GM12865 (cell line): ENCODE measurements around the gene SUSD6.
"Not testable (repeated sequence)": the region's sequence is repeated elsewhere in the genome, so short reads cannot be mapped to it uniquely, and the experiment has no call there.

Experiments used
- DNase-seq: peaks from one replicate; pipeline ENCODE4 v3.0.0; 2010; ENCODE audit warnings: low read depth
- H3K4me3 ChIP-seq: 2 replicates; pipeline ENCODE4 v1.5.1; 2011; ENCODE audit warnings: mild to moderate bottlenecking, low read depth, low read length, control low read depth
- CTCF ChIP-seq: IDR thresholded peaks from 2 replicates; pipeline ENCODE4 v1.5.1; 2011; ENCODE audit warnings: low read length, control low read depth, low read depth, inconsistent platforms; ENCODE audit not compliant: insufficient read depth; ENCODE audit errors: missing control alignments

The SUSD6 gene

DNA sequence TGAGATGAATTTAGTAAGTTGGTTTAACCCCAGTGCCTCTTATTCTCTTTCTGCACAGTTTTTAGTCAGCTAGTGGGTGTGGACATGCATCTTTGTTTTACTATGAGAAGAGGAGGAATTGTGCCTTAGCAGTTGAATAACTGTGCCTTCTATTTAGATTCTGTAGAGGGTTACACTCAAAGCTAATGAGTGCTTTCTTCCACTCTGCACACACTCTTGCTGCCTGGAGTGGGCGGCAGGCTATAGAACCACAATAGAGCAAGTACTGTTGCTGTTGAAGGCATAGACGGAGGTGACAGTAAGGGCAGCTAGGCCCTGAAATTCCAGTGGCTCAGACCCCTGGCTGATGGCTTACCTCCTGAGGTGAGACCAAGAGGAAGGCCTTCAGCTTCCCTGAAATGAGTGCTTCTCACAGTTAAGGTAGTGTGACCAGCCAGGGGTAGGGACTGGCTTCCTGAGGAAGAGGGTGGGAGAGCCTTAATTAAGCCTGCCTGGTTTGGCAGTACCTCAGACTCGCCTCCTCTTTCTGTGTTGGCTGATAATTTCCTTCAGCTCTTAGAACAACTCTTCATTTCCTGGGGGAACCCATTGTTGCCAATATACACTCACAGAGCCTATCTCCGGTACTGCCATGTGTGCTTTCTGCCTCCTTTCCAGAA lies 24.7 kb downstream of the SUSD6 start:
- peak; percentile 57 for DNase-seq
- H3K4me3 ChIP-seq = no peak overlapping the region
- no peak for TF ChIP-seq CTCF

- H3K4me3 ChIP-seq = no peak overlapping the region
- TF ChIP-seq CTCF = no peak
- no peak for DNase-seq
Observed at GRCh38 chr14:69636718-69637480, 25.5 kb downstream of the SUSD6 start.

GRCh38 chr14:69637503-69638031 lies 26.2 kb downstream of the SUSD6 start:
- peak overlapping the region; percentile 36 for H3K4me3 ChIP-seq
- no peak for DNase-seq
- no peak for TF ChIP-seq CTCF

DNA sequence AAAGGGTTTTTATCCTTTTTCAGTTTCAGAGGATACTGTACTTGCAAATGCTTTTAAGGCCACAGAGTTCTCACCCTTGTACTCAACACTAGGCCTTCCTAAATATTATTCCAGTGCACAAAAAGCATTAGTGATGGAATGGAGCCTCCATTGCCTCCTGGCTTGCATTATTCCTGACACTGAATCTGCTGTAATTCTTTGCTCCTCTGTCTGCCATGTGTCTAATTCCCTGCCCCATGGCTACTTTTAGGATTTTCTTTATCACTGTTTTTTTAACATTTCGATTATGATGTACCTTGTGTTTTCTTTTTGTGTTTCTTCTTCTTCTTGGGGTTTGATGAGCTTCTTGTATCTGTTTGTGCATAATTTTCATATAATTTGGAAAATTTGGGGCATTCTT lies 29.5 kb downstream of the SUSD6 start:
- no peak for DNase-seq
- H3K4me3 ChIP-seq = no peak overlapping the region
- TF ChIP-seq CTCF = no peak

DNA sequence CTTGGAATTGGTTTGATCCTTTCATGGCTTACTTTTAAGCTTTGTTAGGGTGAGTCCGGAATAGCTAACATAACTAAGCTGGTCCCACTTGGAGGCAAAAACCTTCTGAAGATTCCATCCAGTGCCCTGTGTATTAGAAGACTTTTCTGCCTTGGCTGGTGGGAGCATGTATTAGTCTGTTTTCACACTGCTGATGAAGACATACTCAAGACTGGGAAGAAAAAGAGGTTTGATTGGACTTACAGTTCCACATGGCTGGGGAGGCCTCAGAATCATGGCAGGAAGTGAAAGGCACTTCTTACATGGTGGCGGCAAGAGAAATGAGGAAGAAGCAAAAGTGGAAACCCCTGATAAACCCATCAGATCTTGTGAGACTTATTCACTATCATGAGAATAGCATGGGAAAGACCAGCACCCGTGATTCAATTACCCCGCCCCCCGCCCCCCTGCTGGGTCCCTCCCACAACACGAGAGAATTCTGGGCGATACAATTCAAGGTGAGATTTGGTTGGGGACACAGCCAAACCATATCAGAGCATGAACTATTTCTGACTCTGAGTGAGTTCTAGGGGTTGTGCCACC lies 30.9 kb downstream of the SUSD6 start:
- DNase-seq = peak; percentile 42

GRCh38 chr14:69643430-69644200 lies 32.2 kb downstream of the SUSD6 start:
- TF ChIP-seq CTCF = no peak
- peak; percentile 46 for DNase-seq
- no peak overlapping the region for H3K4me3 ChIP-seq

More for the DNA sequence above, 30.9 kb downstream of the SUSD6 start:
- H3K4me3 ChIP-seq = not testable (repeated sequence)

- H3K4me3 ChIP-seq = no peak overlapping the region
- DNase-seq = no peak
- TF ChIP-seq CTCF = no peak
Observed at GRCh38 chr14:69644814-69645213, 33.4 kb downstream of the SUSD6 start.
